ENCODE measurements around the gene CCDC171. TPM values are rescaled to one million over a fixed set of nuclear protein-coding genes. Genes with fewer than 3 reads are reported as not detected.

CCDC171 gene
- total RNA-seq, 1 experiment from 2014 or later = 2.6 TPM

DNA sequence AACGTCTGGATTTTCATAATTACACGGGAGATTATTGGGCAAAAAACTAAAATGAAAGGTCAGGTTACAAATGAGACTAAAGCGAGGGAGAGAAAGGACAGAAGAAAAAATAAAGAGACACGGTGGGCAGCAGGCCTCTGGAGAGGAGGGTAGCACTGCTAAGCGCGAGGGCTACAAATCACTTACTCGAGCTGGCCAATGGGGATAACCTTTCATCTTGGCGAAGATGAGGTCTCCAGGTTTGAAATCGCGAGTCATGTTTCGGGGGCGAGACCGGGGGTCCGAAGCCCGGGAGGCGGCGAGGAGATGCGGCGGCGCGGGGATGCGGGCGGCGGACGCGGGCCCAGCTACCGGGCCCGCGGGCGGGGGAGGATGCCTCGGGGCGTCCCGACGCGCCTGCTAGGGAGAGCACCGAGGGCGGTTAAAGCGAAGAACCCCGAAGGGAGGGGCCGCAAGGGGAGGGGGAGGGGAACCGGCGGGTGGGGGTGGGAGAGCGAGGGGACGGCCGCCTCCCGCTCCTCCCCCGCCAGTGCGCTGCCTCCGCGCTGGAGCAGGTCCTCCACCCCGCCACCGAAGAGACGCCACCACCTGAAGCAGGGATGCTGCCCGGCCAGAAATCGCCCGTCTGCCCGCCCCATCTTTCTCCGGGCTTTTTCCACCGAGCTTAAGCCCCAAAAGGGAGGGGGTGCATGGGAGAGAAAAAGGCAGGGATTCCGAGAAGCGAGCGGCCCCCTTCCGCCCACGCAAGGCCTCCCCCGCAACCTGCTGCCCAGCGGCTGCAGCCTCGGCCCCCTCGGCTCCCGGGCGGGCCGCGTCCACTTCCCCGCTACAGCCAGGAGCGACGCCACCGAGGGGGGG is 42.7 kb upstream of the CCDC171 start:
- Histone ChIP-seq H3K27ac (ENCODE audit: low read depth, low read length) (peak overlapping the region; percentile 95), H3K4me1 (ENCODE audit: control insufficient read depth in 1 of 2, insufficient read depth in 2 of 2, low read length in 2 of 2) (peaks cover 11 to 27% of the 10 kb centered on the region in 2 experiments), H3K36me3 (ENCODE audit: control insufficient read depth in 1 of 2, insufficient read depth in 2 of 2, low read length in 2 of 2) (peaks cover 22 to 26% of the 10 kb centered on the region in 2 experiments), H3K27me3 (ENCODE audit: insufficient read depth, low read length) (no peaks in the 10 kb centered on the region), H3K9me2 (ENCODE audit: insufficient read depth) (no peaks in the 10 kb centered on the region), H3K9me3 (ENCODE audit: control insufficient read depth in 1 of 2, insufficient read depth in 1 of 2, low read depth in 1 of 2, low read length in 2 of 2) (no peaks in the 10 kb centered on the region), H2AFZ (ENCODE audit: low read depth, low read length, poor library complexity, severe bottlenecking) (no peak overlapping the region), H3K4me2 (ENCODE audit: low read length) (peak overlapping the region; percentile 77), H3K79me2 (ENCODE audit: insufficient read depth, low read length) (peaks cover 53% of the 10 kb centered on the region), H4K20me1 (ENCODE audit: insufficient read depth) (no peaks in the 10 kb centered on the region), H3K9ac (ENCODE audit: low read length) (peak overlapping the region; percentile 80), H3K4me3 (replicated peaks in 1 of 2; ENCODE audit: low read depth in 1 of 2, low read length in 2 of 2) (peak overlapping the region; percentile 79)
- BruUV-seq (replicated peaks) = no TSS peak
- ATAC-seq = peak; percentile 72
- TF ChIP-seq TCF7L2 (IDR thresholded peaks at IDR 0.05; ENCODE audit: borderline replicate concordance, extremely low read depth, insufficient read depth, insufficient read length) = no peak
- no peak for TF ChIP-seq CEBPB (IDR thresholded peaks at IDR 0.05; ENCODE audit: low read depth)
- no peak for TF ChIP-seq SP1 (IDR thresholded peaks at IDR 0.05; ENCODE audit: low read depth)
- TF ChIP-seq, protein P1, sequence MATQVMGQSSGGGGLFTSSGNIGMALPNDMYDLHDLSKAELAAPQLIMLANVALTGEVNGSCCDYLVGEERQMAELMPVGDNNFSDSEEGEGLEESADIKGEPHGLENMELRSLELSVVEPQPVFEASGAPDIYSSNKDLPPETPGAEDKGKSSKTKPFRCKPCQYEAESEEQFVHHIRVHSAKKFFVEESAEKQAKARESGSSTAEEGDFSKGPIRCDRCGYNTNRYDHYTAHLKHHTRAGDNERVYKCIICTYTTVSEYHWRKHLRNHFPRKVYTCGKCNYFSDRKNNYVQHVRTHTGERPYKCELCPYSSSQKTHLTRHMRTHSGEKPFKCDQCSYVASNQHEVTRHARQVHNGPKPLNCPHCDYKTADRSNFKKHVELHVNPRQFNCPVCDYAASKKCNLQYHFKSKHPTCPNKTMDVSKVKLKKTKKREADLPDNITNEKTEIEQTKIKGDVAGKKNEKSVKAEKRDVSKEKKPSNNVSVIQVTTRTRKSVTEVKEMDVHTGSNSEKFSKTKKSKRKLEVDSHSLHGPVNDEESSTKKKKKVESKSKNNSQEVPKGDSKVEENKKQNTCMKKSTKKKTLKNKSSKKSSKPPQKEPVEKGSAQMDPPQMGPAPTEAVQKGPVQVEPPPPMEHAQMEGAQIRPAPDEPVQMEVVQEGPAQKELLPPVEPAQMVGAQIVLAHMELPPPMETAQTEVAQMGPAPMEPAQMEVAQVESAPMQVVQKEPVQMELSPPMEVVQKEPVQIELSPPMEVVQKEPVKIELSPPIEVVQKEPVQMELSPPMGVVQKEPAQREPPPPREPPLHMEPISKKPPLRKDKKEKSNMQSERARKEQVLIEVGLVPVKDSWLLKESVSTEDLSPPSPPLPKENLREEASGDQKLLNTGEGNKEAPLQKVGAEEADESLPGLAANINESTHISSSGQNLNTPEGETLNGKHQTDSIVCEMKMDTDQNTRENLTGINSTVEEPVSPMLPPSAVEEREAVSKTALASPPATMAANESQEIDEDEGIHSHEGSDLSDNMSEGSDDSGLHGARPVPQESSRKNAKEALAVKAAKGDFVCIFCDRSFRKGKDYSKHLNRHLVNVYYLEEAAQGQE (IDR thresholded peaks at IDR 0.05; ENCODE audit: low read depth) = no peak
- peak; percentile 46 for TF ChIP-seq ZFX (IDR thresholded peaks at IDR 0.05)
- peak; percentile 70 for TF ChIP-seq EGR1 (IDR thresholded peaks at IDR 0.05; ENCODE audit: low read depth)
- no peak for TF ChIP-seq ZNF274 (IDR thresholded peaks at IDR 0.05; ENCODE audit: low read depth, low read length)
- POLR2A ChIA-PET = interaction anchor here (1.5 to 1.9 kb wide), 3 partner anchors 9 to 43 kb away, joined by 4 to 9 read pairs (median 6); partner anchors contain the start of gene CCDC171
- no peak for DNase-seq (ENCODE audit: low read depth, low spot score)
- RAD21 ChIA-PET (ENCODE audit: low non-redundant PET in 1 of 2, low total read pairs in 2 of 2, uncharacterized antibody in 2 of 2, unreplicated experiment in 2 of 2) = interaction anchor here in 1 of 2 experiments (0.6 kb wide), 1 partner anchor 134 kb away, joined by 7 read pairs; no protein-coding TSS in a partner anchor
- CTCF ChIA-PET = no interaction called here
- intact Hi-C loops (cut with micrococcal nuclease) = loop anchor here (5.0 kb wide), 1 partner anchor 42 kb away; the partner anchor contains the start of gene CCDC171
